Activated CD8-positive, alpha-beta memory T cell treated with anti-CD3 and anti-CD28 coated beads for 36 hours (primary cell): Measurements from ENCODE around the gene FIP1L1. TPM values are rescaled to one million over a fixed set of nuclear protein-coding genes. Genes with fewer than 3 reads are reported as not detected.
"Not testable (repeated sequence)": the region's sequence is repeated elsewhere in the genome, so short reads cannot be mapped to it uniquely, and the experiment has no call there.

Experiments
- CTCF ChIA-PET: fragments of 350-600 bp; sonication (Branson Sonifier 250); formaldehyde crosslinking; loops from one replicate; lab custom pipeline; 2021; ENCODE audit warnings: antibody characterized with exemption; lab: Charles Lee
- POLR2A ChIA-PET: fragments of 350-600 bp; sonication (Branson Sonifier 250); formaldehyde crosslinking; loops from one replicate; lab custom pipeline; 2021; ENCODE audit warnings: antibody characterized with exemption; lab: Charles Lee
- total RNA-seq, 2 experiments: library from RNA; stranded (reverse); gene quantifications; one replicate each; pipeline ENCODE4 v1.2.3, GENCODE V29; 2021

The FIP1L1 gene, protein sequence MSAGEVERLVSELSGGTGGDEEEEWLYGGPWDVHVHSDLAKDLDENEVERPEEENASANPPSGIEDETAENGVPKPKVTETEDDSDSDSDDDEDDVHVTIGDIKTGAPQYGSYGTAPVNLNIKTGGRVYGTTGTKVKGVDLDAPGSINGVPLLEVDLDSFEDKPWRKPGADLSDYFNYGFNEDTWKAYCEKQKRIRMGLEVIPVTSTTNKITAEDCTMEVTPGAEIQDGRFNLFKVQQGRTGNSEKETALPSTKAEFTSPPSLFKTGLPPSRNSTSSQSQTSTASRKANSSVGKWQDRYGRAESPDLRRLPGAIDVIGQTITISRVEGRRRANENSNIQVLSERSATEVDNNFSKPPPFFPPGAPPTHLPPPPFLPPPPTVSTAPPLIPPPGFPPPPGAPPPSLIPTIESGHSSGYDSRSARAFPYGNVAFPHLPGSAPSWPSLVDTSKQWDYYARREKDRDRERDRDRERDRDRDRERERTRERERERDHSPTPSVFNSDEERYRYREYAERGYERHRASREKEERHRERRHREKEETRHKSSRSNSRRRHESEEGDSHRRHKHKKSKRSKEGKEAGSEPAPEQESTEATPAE
- 10 to 100 TPM; 74.1 to 75.4 TPM for total RNA-seq

DNA sequence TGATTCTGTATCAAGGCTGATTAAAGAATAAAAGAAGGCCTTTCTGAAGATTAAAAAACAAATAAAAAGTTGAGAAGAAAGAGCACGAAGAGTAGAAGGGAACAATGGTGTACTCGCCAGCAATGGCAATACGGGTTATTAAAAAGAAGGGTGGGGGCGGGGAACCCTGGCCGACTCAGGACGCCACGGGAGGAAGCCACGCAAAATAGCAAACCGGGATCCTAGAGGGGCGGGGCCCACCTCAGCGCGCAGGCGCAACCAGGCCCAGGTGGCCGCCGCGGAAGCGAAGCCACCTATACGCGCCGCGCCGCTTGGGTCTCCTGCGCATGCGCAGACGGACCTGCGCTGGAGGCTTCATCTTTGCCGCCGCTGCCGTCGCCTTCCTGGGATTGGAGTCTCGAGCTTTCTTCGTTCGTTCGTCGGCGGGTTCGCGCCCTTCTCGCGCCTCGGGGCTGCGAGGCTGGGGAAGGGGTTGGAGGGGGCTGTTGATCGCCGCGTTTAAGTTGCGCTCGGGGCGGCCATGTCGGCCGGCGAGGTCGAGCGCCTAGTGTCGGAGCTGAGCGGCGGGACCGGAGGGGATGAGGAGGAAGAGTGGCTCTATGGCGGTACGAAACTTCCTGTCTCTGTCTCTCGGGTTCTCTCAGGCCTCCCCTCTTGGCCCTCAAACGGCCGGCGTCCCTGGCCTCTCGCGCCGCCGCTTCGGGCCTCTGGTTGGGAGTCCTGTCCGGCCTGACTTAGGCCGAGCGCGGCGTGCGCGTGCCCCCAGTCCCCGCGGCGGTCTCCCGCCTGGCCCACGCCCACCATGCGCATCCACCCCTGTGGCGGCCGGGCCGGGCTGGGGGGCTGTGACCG, at the start of gene FIP1L1:
TSS of gene FIP1L1 (plus strand) at position 323 of the 852 bp plus-strand sequence. CDS start at position 521, 198 bp downstream.
- ChIA-PET CTCF (interaction anchor here (1.2 kb wide), 1 partner anchor 12 kb away, joined by 3 read pairs; the partner anchor contains the start of gene SCFD2), POLR2A (interaction anchor here (1.5 kb wide), 1 partner anchor 12 kb away, joined by 7 read pairs; the partner anchor contains the start of gene SCFD2)

DNA sequence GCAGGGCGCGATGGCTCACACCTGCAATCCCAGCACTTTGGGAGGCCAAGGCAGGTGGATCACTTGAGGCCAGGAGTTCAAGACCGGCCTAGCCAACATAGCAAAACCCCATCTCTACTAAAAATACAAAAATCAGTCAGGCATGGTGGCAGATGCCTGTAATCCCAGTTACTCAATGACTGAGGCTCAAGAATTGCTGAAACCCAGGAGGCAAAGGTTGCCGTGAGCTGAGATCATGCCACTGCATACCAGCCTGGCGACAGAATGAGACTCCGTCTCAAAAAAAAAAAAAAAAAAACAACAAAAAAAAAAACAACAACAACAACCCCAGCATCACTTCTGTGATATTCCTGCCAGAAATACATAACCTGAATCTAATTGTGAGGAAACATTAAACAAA, 42.5 kb upstream of the FIP1L1 start:
- CTCF ChIA-PET, POLR2A ChIA-PET: not testable (repeated sequence)

DNA sequence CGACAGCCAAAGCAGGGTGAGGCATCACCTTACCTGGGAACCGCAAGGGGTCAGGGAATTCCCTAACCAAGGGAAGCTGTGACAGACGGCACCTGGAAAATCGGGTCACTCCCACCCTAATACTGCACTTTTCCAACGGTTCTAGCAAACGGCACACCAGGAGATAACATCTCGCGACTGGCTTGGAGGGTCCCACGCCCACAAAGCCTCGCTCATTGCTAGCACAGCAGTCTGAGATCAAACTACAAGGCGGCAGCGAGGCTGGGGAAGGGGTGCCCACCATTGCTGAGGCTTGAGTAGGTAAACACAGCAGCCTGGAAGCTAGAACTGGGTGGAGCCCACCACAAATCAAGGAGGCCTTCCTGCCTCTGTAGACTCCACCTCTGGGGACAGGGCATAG, 37.3 kb upstream of the FIP1L1 start:
- POLR2A ChIA-PET, CTCF ChIA-PET: not testable (repeated sequence)

DNA sequence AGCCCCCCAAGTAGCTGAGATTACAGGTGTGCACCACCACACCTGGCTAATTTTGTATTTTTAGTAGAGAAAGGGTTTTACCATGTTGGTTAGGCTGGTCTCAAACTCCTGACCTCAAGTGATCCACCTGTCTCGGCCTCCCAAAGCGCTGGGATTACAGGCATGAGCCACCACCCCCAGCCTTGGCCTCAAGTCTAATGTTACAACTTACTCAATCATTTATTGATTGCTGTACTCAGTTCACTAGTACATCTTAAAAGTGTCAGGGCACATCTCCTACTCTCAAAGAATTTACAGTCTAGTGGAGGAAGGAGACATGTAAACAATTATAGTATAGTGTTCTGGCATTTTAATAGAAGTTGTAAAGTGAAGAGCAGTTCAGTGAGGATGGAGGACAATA, 31.0 kb upstream of the FIP1L1 start:
- POLR2A ChIA-PET, CTCF ChIA-PET: not testable (repeated sequence)

DNA sequence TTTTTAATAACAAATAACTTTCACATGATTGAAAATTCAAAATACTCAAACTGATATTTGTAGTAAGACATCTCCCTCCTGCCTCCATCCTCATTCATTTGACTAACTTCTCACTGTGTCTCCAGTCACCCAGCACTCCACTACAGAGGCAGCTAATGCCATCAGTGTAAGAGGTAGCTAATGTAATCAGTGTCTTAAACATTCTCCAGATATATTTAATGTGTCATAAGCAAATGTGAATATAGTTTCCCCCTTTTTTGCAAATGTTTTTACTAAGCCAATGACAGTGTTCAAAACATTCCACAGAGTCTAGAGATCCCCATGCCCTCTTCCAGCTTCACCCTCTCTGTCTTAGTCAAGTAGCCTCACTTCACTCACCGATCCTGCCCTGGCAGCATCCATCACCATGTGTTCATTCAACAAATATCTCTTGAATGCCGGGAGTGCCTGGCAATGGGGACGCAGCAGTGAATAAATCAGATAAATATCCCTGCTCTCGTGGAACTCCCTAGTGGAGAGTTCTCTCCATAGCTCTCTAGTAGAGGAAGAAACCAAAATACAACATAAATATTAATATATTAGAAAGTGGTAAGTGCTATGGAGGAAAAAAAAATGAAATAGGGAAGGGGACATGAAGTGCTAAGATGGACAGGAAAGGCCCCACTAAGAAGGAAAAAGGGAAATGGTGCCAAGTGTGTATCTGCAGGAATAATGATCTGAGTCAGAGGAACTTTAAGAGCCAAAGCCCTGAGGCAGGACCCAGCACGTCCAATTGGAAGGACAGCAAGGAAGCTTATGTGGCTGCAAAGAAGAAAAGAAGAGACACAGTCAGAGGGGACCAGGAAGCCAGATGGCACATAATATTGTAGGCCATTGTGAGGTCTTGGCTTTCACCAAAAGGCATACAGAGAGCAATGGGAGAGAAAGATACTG, 30.3 kb upstream of the FIP1L1 start:
- CTCF ChIA-PET: no interaction called here
- POLR2A ChIA-PET: no interaction called here

DNA sequence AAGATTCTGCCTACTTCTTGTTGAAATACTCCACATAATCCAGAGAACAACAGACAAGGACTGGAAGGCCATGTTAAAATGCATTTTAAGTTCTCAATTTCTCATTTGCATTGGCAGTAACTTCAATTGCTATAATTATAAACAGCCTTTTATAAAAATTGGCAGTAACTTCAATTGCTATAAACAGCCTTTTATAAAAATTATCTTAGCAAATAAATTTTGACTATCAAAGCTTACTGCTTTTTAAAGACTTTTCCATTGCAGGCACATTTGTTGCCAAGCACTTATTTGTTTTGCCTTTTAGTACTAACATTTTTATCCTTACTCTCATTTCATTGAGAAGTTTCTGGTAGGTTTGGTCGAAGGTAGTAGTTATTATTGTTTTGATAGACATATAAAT, 29.4 kb upstream of the FIP1L1 start:
- ChIA-PET CTCF (no interaction called here), POLR2A (no interaction called here)

DNA sequence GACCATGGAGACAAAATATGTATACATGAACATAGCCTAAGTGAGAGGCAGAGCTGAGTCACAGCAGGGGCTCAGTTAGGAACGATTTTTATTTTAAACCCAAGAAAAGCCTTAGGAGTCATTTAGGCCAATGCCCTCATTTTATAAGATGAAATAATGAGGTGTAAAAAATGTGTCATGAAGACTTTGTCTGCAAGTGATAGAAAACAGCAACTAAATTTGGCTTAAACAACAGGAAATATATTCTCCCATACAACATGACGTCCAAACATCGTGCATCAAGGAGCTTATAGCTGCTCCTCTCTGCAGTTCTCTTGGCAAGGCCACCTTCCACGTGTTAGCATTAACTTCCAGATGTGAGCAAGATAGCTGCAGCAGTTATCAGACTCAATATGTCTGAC, 28.4 kb upstream of the FIP1L1 start:
- POLR2A ChIA-PET: no interaction called here
- CTCF ChIA-PET: interaction anchor here (0.6 kb wide), 1 partner anchor 868 kb away, joined by 3 read pairs; no protein-coding TSS in a partner anchor

DNA sequence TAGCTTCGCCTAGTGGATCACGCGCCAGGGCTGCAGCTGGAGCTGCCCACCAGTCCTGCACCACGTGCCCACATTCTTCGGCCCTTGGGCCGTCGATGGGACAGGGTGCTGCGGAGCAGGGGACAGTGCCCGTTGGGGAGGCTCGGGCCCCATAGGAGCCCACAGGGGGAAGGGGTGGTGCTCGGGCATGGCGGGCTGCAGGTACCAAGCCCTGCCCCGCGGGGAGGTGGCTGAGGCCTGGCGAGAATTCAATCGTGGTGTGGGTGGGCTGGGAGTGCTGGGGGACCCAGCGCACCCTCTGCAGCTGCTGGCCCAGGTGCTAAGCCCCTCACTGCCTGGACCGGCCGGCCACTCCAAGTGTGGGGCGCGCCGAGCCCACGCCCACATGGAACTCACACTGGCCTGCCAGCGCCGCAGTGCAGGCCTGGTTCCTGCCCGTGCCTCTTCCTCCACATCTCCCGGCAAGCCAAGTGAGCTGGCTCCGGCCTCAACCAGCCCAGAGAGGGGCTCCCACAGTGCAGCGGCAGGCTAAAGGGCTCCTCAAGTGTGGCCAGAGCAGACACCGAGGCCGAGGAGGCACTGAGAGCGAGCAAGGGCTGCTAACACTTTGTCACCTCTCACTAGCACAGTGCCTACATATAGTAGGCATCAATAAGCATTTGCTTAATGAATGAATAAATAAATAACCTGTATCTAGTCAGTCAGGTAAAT, 23.3 kb upstream of the FIP1L1 start:
- CTCF ChIA-PET: no interaction called here
- POLR2A ChIA-PET: no interaction called here

DNA sequence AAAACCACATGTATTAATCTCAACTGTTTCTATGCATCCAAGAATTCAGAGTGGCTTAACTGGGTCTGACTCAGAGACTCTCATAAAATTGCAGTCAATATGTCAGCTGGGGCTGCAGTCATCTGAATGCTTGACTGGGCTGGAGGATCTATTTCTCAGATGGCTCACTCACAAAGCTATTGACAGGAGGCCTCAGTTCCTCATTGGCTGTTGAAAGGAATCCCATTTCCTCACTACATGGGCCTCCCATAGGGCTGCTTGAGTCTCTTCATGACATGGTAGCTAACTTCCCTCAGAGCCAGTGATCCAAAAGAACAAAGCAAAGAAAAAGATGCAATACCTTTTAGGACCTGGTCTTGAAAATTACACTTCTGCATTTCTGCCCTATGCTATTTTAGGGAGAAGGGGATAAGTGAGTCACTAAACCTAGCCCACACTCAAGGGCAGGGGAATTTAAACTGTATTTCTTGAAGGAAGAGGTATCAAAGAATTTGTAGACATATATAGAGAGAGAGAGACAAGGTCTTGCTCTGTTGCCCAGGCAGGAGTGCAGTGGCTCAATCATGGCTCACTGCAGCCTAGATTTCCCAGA, 21.4 kb upstream of the FIP1L1 start:
- POLR2A ChIA-PET: no interaction called here
- CTCF ChIA-PET: interaction anchor here (1.2 kb wide), 1 partner anchor 9 kb away, joined by 3 read pairs; no protein-coding TSS in a partner anchor

DNA sequence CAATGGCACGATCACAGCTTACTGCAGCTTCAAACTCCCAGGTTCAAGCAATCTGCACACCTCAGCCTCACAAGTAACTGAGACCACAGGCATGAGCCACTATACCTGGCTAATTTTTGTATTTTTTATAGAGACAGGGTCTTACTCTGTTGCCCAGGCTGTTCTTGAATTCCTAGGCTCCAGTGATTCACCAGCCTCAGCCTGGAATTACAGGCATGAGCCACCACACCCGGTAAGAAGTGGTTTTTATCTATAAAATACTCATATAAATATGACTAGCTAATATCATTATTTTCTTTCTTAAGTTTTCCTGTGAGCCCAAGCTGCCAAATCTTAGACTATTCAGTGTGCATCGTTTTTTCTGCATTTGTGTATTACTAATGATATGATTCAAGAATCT, 16.0 kb upstream of the FIP1L1 start:
- ChIA-PET CTCF (no interaction called here), POLR2A (no interaction called here)

DNA sequence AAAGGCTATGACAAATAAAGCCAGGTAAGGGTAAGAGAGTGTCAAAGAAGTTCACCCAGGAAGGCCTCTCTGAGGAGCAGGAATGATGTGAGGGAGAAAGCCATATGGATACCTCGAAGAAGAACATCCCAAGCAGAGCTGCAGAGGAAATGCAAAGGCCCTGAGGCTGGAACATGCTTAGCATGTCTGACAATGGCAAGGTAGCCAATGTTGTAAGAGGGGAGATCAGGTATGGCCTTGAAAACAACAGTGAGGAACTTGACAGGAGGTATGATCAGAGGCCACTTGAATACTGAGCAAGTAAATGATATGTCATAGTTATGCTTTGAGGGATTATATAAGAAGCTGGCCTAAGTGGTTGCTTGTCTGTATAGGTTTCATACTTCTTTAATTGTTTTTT, 15.3 kb upstream of the FIP1L1 start:
- POLR2A ChIA-PET: no interaction called here

DNA sequence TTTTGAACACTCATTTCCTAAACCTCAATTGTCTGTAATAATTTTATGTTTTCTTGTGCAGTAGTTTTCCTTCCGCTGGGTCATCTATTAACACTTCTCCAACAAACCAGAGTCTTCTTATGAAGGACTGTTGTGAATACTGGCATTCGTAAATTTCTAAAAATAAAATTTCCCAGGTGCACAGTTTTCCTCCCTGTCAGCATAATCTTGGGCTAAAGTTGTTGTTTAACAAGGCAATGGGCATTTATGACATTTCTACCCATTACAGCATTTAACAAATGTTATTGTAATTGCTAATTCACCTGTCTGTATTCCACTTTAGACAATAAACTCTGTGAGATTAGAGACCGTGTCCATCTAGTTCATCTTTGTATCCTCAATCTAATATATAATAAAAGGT, 12.8 kb upstream of the FIP1L1 start:
- CTCF ChIA-PET: interaction anchor here (1.5 kb wide), 1 partner anchor 9 kb away, joined by 3 read pairs; no protein-coding TSS in a partner anchor

More for the DNA sequence above, 15.3 kb upstream of the FIP1L1 start:
- CTCF ChIA-PET: no interaction called here

DNA sequence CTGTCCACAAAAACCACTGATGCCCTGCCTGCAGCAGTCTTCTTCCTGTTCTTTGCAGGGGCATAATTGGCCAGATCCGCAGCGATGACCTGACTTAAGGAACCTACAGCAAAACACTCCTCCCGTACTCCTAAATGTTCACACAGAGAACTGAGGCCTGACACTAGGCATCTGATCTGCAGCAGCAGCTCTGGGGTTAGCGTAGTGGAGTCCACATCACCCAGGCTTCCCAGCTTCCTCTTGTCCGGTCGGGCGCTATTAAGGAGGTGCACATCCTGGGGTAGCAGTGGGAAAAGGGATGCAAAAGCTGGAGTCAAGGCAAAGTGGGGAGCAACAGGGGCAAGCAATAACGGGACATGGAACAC, 12.3 kb upstream of the FIP1L1 start:
- CTCF ChIA-PET: interaction anchor here (1.5 kb wide), 1 partner anchor 9 kb away, joined by 3 read pairs; no protein-coding TSS in a partner anchor
- POLR2A ChIA-PET: interaction anchor here (0.6 to 2.0 kb wide), 2 partner anchors 13 to 94 kb away, joined by 3 to 7 read pairs; partner anchors contain the start of gene FIP1L1

More for the DNA sequence above, 12.8 kb upstream of the FIP1L1 start:
- POLR2A ChIA-PET: interaction anchor here (2.0 kb wide), 1 partner anchor 13 kb away, joined by 7 read pairs; the partner anchor contains the start of gene FIP1L1

DNA sequence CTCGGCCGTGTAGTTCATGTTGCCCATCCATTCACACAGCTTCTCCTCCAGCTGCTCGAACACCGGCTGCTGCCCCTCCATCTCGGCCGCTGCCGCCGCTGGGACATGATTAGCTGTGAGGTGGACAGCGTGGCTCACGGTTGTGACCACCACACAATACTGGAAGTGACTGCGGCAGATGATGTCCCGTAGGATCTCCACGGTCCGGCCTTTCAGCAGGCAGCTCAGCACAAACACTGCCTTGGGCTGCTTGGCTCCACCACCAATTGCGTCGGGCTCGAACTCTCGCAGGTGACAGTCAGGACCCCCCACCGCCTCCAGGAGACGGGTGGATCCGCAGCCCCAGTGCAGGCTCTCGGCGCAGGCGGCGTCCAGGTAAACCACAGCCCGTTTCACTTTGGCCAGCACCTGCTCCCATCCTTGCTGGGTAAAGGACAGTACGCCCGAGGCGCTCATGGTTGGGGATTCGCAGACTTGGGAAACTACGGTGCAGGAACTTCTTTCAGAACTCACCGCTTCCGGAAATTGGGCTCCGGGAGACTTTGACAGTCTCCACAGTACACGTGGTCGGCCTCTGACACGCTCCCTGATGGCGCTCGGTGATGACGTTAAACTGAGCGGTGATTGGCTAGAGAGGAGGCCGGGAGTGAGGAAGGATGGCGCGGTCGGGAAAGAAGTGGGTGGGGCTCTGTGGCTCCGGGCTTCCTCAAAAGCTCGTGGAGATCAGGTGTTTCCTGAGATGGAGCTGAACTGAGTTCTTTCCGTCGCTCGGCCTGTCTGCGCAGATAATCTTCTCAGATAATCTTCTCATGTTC, 11.7 kb upstream of the FIP1L1 start, which contains the start of gene SCFD2:
TSS of gene SCFD2 (minus strand) at position 576 of the 815 bp plus-strand sequence.
- ChIA-PET CTCF (interaction anchor here (0.7 to 1.5 kb wide), 3 partner anchors 9 to 12 kb away, joined by 3 read pairs; partner anchors contain the start of gene FIP1L1), POLR2A (interaction anchor here (0.6 to 2.0 kb wide), 2 partner anchors 12 to 93 kb away, joined by 3 to 7 read pairs; partner anchors contain the start of gene FIP1L1)

DNA sequence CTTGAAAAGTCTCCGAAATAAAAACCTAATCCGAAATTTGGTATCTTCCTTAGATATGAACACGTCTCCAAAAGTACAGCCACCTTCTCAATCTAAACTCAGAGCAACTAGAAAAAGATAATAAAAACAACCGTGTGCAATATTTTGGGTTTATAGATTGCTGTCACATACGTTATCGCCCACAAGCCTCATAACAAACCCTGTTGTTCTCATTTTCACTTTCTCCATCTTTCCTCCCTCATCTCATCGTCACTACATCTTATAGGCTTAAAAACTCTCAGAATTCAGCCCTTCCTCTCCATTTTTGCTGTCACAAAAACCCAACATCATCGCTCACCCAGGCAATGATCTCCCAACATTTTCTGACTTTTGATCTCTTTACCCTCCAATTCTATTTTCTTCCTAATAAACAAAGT, 11.1 kb upstream of the FIP1L1 start:
- POLR2A ChIA-PET: interaction anchor here (2.0 kb wide), 1 partner anchor 11 kb away, joined by 7 read pairs; the partner anchor contains the start of gene FIP1L1
- CTCF ChIA-PET: interaction anchor here (1.0 kb wide), 1 partner anchor 8 kb away, joined by 3 read pairs; no protein-coding TSS in a partner anchor

DNA sequence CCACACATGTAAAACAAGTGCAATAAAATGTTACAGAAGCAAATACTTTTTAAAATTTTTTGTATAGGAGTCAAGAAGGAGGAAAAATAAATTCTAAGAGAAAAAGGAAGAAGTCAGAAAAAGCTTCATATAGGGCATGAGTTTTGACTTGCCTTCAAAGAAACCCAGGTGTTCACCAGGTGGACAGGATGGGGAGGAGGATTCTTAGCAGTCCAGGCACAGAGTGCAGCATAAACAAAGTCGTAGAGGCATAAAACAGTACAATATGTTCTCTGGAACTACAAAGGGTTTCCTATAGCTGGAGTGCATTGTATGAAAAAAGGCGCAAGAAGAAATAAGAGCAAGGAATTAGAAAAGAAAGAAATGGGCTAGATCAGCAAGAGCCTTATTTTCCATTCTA, 9.7 kb upstream of the FIP1L1 start:
- CTCF ChIA-PET: no interaction called here
- POLR2A ChIA-PET: no interaction called here
